H1 (cell line): ENCODE results near the gene BRIP1. TPM values are rescaled to one million over a fixed set of nuclear protein-coding genes. Genes with fewer than 3 reads are reported as not detected.

ENCODE experiments used
- CTCF ChIA-PET: fragments of 300-600 bp; sonication (Branson Sonifier 250); formaldehyde crosslinking; loops from one replicate; lab custom pipeline; 2021; ENCODE audit not compliant: partially characterized antibody; lab: Charles Lee
- POLR2A ChIA-PET: fragments of 300-600 bp; sonication (Branson Sonifier 250); formaldehyde crosslinking; loops from one replicate; lab custom pipeline; 2021; ENCODE audit warnings: inconsistent platforms; ENCODE audit not compliant: partially characterized antibody; lab: Charles Lee
- DNase-seq, 2 experiments: peaks; one replicate each; pipeline versions ENCODE4 v3.0.0 to v3.0.0-alpha.2; 2010 to 2022; ENCODE audit warnings: low spot score in 2 of 2, low read depth in 1 of 2, mixed read lengths in 1 of 2
- FAIRE-seq: peaks from 2 replicates; lab custom pipeline; 2011; peaks lifted over from hg19 to GRCh38; lab: Jason Lieb, UNC
- H2AFZ ChIP-seq: 2 replicates; pipeline ENCODE4 v1.8.1; 2012; ENCODE audit warnings: low read length, inconsistent platforms
- H2AK5ac ChIP-seq: 2 replicates; pipeline ENCODE4 v1.6.1; 2013; ENCODE audit warnings: low read depth, low read length
- H2BK120ac ChIP-seq: replicated peaks from 2 replicates; pipeline ENCODE3; 2013; ENCODE audit warnings: low read depth, low read length, inconsistent platforms
- H2BK12ac ChIP-seq: 2 replicates; pipeline ENCODE4 v1.6.1; 2013; ENCODE audit warnings: low read depth, low read length
- H2BK15ac ChIP-seq: 2 replicates; pipeline ENCODE4 v1.6.1; 2013; ENCODE audit warnings: low read length
- H2BK20ac ChIP-seq: 2 replicates; pipeline ENCODE4 v1.6.1; 2013; ENCODE audit warnings: low read length
- H2BK5ac ChIP-seq: 2 replicates; pipeline ENCODE4 v1.6.1; 2013; ENCODE audit warnings: low read depth, low read length
- H3K14ac ChIP-seq: 2 replicates; pipeline ENCODE4 v1.6.1; 2013; ENCODE audit warnings: inconsistent platforms; ENCODE audit not compliant: insufficient read length
- H3K18ac ChIP-seq: 2 replicates; pipeline ENCODE4 v1.6.1; 2013; ENCODE audit warnings: low read length; ENCODE audit errors: extremely low read depth
- H3K23ac ChIP-seq: 2 replicates; pipeline ENCODE4 v1.6.1; 2013; ENCODE audit warnings: inconsistent platforms; ENCODE audit not compliant: insufficient read length
- H3K23me2 ChIP-seq: 2 replicates; pipeline ENCODE4 v1.6.1; 2013; ENCODE audit warnings: low read depth, low read length
- H3K27ac ChIP-seq: 2 replicates; pipeline ENCODE4 v1.6.1; 2011; ENCODE audit warnings: low read depth, low read length, inconsistent platforms
- H3K27me3 ChIP-seq, 4 experiments: replicated peaks in 1 of 4; 1 replicate in 1 of 4; 2 replicates in 3 of 4; pipeline versions ENCODE4 v1.6.1 to v1.8.1; 2011 to 2013; ENCODE audit warnings: low read length in 3 of 4, mild to moderate bottlenecking in 3 of 4, inconsistent platforms in 2 of 4, mixed read lengths in 2 of 4, moderate library complexity in 1 of 4; ENCODE audit not compliant: control insufficient read depth in 3 of 4, insufficient read depth in 3 of 4; ENCODE audit errors: extremely low read depth in 1 of 4
- H3K36me3 ChIP-seq, 4 experiments: 2 replicates each; pipeline versions ENCODE4 v1.6.1 to v1.8.1; 2011 to 2013; ENCODE audit warnings: mild to moderate bottlenecking in 4 of 4, low read length in 3 of 4, moderate library complexity in 2 of 4, control low read depth in 1 of 4, inconsistent platforms in 1 of 4; ENCODE audit not compliant: insufficient read depth in 4 of 4, control insufficient read depth in 2 of 4
- H3K4ac ChIP-seq: replicated peaks from 2 replicates; pipeline ENCODE3; 2013; ENCODE audit warnings: low read length, low read depth, mixed read lengths, inconsistent platforms; ENCODE audit not compliant: insufficient read length
- H3K4me1 ChIP-seq, 4 experiments: replicated peaks in 1 of 4; 1 replicate in 1 of 4; 2 replicates in 3 of 4; pipeline versions ENCODE4 v1.6.1 to v1.8.1; 2011 to 2013; ENCODE audit warnings: low read length in 3 of 4, inconsistent platforms in 2 of 4, mixed read lengths in 1 of 4; ENCODE audit not compliant: insufficient read depth in 4 of 4, control insufficient read depth in 3 of 4
- H3K4me2 ChIP-seq, 2 experiments: 2 replicates each; pipeline versions ENCODE4 v1.6.1 to v1.8.1; 2011 to 2013; ENCODE audit warnings: low read depth in 2 of 2, low read length in 2 of 2, control low read depth in 1 of 2, inconsistent platforms in 1 of 2, mild to moderate bottlenecking in 1 of 2; ENCODE audit not compliant: insufficient read depth in 1 of 2
- H3K4me3 ChIP-seq, 4 experiments: fragments of 200-600, 300-600 bp in 1 of 4; sonication (generic), shearing (Covaris generic), sonication (Bioruptor Twin) in 1 of 4; 2 replicates each; pipeline versions ENCODE4 v1.5.1 to v1.8.1; 2011 to 2016; ENCODE audit warnings: low read length in 4 of 4, low read depth in 3 of 4, control low read depth in 2 of 4, inconsistent platforms in 2 of 4, mild to moderate bottlenecking in 2 of 4, mixed read lengths in 1 of 4, moderate library complexity in 1 of 4; ENCODE audit not compliant: insufficient read depth in 2 of 4; ENCODE audit errors: extremely low read depth in 1 of 4
- H3K56ac ChIP-seq: replicated peaks from 2 replicates; pipeline ENCODE3; 2013; ENCODE audit warnings: low read depth, mild to moderate bottlenecking, mixed read lengths, low read length, inconsistent platforms; ENCODE audit not compliant: insufficient read length
- H3K79me1 ChIP-seq: 2 replicates; pipeline ENCODE4 v1.6.1; 2013; ENCODE audit warnings: low read depth, low read length, control low read depth
- H3K79me2 ChIP-seq, 2 experiments: 2 replicates each; pipeline versions ENCODE4 v1.6.1 to v1.8.1; 2012 to 2013; ENCODE audit warnings: low read length in 2 of 2, mild to moderate bottlenecking in 2 of 2, inconsistent platforms in 1 of 2; ENCODE audit not compliant: insufficient read depth in 2 of 2, control insufficient read depth in 1 of 2
- H3K9ac ChIP-seq, 4 experiments: replicated peaks in 1 of 4; 1 replicate in 1 of 4; 2 replicates in 3 of 4; pipeline versions ENCODE4 v1.6.1 to v1.8.1; 2011 to 2013; ENCODE audit warnings: low read depth in 3 of 4, low read length in 3 of 4, control low read depth in 2 of 4, mild to moderate bottlenecking in 2 of 4, moderate library complexity in 2 of 4, inconsistent platforms in 1 of 4; ENCODE audit errors: extremely low read depth in 1 of 4
- H3K9me3 ChIP-seq, 2 experiments: 2 replicates each; pipeline versions ENCODE4 v1.6.1 to v1.8.1; 2012 to 2013; ENCODE audit warnings: mild to moderate bottlenecking in 2 of 2, moderate library complexity in 2 of 2, control low read depth in 1 of 2, inconsistent platforms in 1 of 2, low read depth in 1 of 2, low read length in 1 of 2, mixed read lengths in 1 of 2; ENCODE audit not compliant: insufficient read depth in 2 of 2
- H4K20me1 ChIP-seq, 2 experiments: replicated peaks in 1 of 2; 2 replicates each; pipeline versions ENCODE3 to v1.8.1; 2011 to 2013; ENCODE audit warnings: inconsistent platforms in 2 of 2, low read length in 2 of 2, mild to moderate bottlenecking in 1 of 2; ENCODE audit not compliant: insufficient read depth in 2 of 2, control insufficient read depth in 1 of 2
- H4K5ac ChIP-seq: 2 replicates; pipeline ENCODE4 v1.6.1; 2013; ENCODE audit warnings: low read length, low read depth, mixed read lengths, inconsistent platforms; ENCODE audit not compliant: insufficient read length
- H4K8ac ChIP-seq: 2 replicates; pipeline ENCODE4 v1.8.0; 2013; ENCODE audit warnings: mild to moderate bottlenecking, moderate library complexity, low read length, inconsistent platforms; ENCODE audit not compliant: insufficient read depth; ENCODE audit errors: extremely low read depth
- H4K91ac ChIP-seq: replicated peaks from 2 replicates; pipeline ENCODE3; 2013; ENCODE audit warnings: low read length, mixed read lengths, inconsistent platforms; ENCODE audit not compliant: insufficient read length
- CHD1 ChIP-seq: IDR thresholded peaks from 2 replicates; pipeline ENCODE4 v1.6.1; 2012; ENCODE audit warnings: low read depth, low read length, improper control_type of control experiment
- CHD2 ChIP-seq: IDR thresholded peaks from 2 replicates; pipeline ENCODE4 v1.6.1; 2012; ENCODE audit warnings: low read length, improper control_type of control experiment
- HDAC2 ChIP-seq, 2 experiments: fragments of 300-600 bp in 1 of 2; sonication (generic) in 1 of 2; IDR thresholded peaks; 2 replicates each; pipeline ENCODE4 v1.6.1; 2011 to 2012; ENCODE audit warnings: low read depth in 2 of 2, low read length in 2 of 2, mild to moderate bottlenecking in 2 of 2, moderate library complexity in 2 of 2, borderline replicate concordance in 1 of 2, inconsistent platforms in 1 of 2
- MAX ChIP-seq: IDR thresholded peaks from 2 replicates; pipeline ENCODE4 v1.6.1; 2012; ENCODE audit warnings: inconsistent platforms
- POU5F1 ChIP-seq: IDR thresholded peaks from 2 replicates; pipeline ENCODE4 v1.6.1; 2011; ENCODE audit warnings: low read depth, mild to moderate bottlenecking, low read length, moderate library complexity
- RBBP5 ChIP-seq: IDR thresholded peaks from 2 replicates; pipeline ENCODE4 v1.7.1; 2012; ENCODE audit warnings: low read depth, mild to moderate bottlenecking, inconsistent platforms, low read length, moderate library complexity, borderline replicate concordance
- RXRA ChIP-seq: IDR thresholded peaks from 2 replicates; pipeline ENCODE4 v1.6.1; 2011; ENCODE audit warnings: low read depth, mild to moderate bottlenecking, low read length, moderate library complexity; ENCODE audit not compliant: insufficient read depth
- SP2 ChIP-seq: IDR thresholded peaks from 2 replicates; pipeline ENCODE4 v1.6.1; 2012; ENCODE audit warnings: mild to moderate bottlenecking, low read length, inconsistent platforms
- TAF1 ChIP-seq: IDR thresholded peaks from 2 replicates; pipeline ENCODE4 v1.6.1; 2011; ENCODE audit warnings: mild to moderate bottlenecking, low read depth, low read length
- TEAD4 ChIP-seq: IDR thresholded peaks from 2 replicates; pipeline ENCODE4 v1.6.1; 2012; ENCODE audit warnings: low read depth, low read length, inconsistent platforms, mixed read lengths
- USF2 ChIP-seq: IDR thresholded peaks from 2 replicates; pipeline ENCODE4 v1.6.1; 2011; ENCODE audit warnings: low read length, improper control_type of control experiment
- WGBS, 2 experiments: shearing (Covaris generic) in 1 of 2; methylation state at CpG; one replicate each; pipeline versions ENCODE4 v1.1.6 to v1.1.7; 2013 to 2015; ENCODE audit warnings: low lambda C conversion rate in 2 of 2, mixed read lengths in 2 of 2, inconsistent platforms in 1 of 2, low coverage in 1 of 2, missing lambda C conversion rate in 1 of 2; ENCODE audit not compliant: insufficient replicate concordance in 2 of 2, insufficient coverage in 1 of 2, insufficient read length in 1 of 2; ENCODE audit errors: extremely low coverage in 1 of 2, missing lambda C conversion rate in 1 of 2; 5-methylcytosine and 5-hydroxymethylcytosine counted together
- polyA plus RNA-seq, 7 experiments: library from polyadenylated mRNA; depleted of rRNA in 3 of 7; stranded (reverse) in 5 of 7; unstranded in 2 of 7; fragments of >200 nt in 5 of 7; fragments of 200-250 nt in 2 of 7; gene quantifications; 1 replicate in 5 of 7; 2 replicates in 1 of 7; 4 replicates in 1 of 7; pipeline versions ENCODE4 v1.2.1 to v1.2.3, GENCODE V29; 2011 to 2013; ENCODE audit warnings: missing spikeins in 2 of 7, mixed read lengths in 2 of 7
- total RNA-seq: library from RNA; stranded (reverse); fragmentation: NEBNext Ultra II Directional; extraction: Animal tissue kit (Norgen Biotek cat#: 25700); gene quantifications from 2 replicates; pipeline ENCODE4 v1.2.1, GENCODE V29; 2021

The BRIP1 gene
- total and polyA plus RNA-seq, 2 of the 8 experiments (the other 6 are each of a cell fraction or from before 2014, with no cell fraction given), result 5.8 to 19.2 TPM

GRCh38 chr17:61836266-61837174 is 26.8 kb downstream of the BRIP1 start:
- Histone ChIP-seq H3K56ac (no peak overlapping the region), H3K36me3 (peaks cover 0 to 3% (median 0%) of the 10 kb centered on the region in 4 experiments; a peak in 1 of 8 replicates), H3K27ac (no peak overlapping the region), H2BK5ac (no peak overlapping the region), H2BK20ac (no peak overlapping the region), H3K4me1 (no peaks in the 10 kb centered on the region), H4K91ac (no peak overlapping the region), H3K79me1 (no peaks in the 10 kb centered on the region), H3K14ac (no peak overlapping the region), H3K79me2 (no peaks in the 10 kb centered on the region), H2AFZ (no peak overlapping the region), H3K9me3 (no peaks in the 10 kb centered on the region), H4K8ac (no peak overlapping the region), H4K20me1 (no peaks in the 10 kb centered on the region), H3K23ac (no peak overlapping the region), H3K4me2 (no peak overlapping the region), H3K23me2 (no peaks in the 10 kb centered on the region), H3K18ac (no peak overlapping the region), H2BK120ac (no peak overlapping the region), H3K4me3 (no peak overlapping the region), H4K5ac (no peak overlapping the region), H2AK5ac (no peak overlapping the region), H3K4ac (no peak overlapping the region), H2BK15ac (no peak overlapping the region), H3K9ac (no peak overlapping the region), H2BK12ac (no peak overlapping the region), H3K27me3 (no peaks in the 10 kb centered on the region; a peak in 1 of 7 replicates)
- WGBS, 2 experiments, result 91% methylated on average over 3 of the region's 3 CpGs; no CpG with 5 or more reads in 1 of the 2 experiments
- POLR2A ChIA-PET, result interaction anchor here (0.6 kb wide), 1 partner anchor 200 kb away, joined by 3 read pairs; no protein-coding TSS in a partner anchor
- FAIRE-seq, result no peak
- DNase-seq, result no peak
- CTCF ChIA-PET, result interaction anchor here (0.6 to 2.0 kb wide), 14 partner anchors 8 to 445 kb away, joined by 3 to 18 read pairs (median 4); no protein-coding TSS in a partner anchor
- TF ChIP-seq RBBP5 (no peak), MAX (no peak), TAF1 (no peak), USF2 (no peak), TEAD4 (no peak), CHD2 (no peak), RXRA (no peak), CHD1 (no peak), SP2 (no peak), POU5F1 (no peak), HDAC2 (IDR thresholded peaks at IDR 0.05; ENCODE audit: borderline replicate concordance in 1 of 2, low read depth in 2 of 2, low read length in 2 of 2) (no peak)
